ENCODE data around the gene SRSF3. TPM values are rescaled to one million over a fixed set of nuclear protein-coding genes. Genes with fewer than 3 reads are reported as not detected.
A peak's percentile ranks its signal among the peaks of the same experiment; 100 is the strongest.

The SRSF3 gene
- total and polyA plus RNA-seq, 10 donors = 93.8 to 271 (median 194) TPM

DNA sequence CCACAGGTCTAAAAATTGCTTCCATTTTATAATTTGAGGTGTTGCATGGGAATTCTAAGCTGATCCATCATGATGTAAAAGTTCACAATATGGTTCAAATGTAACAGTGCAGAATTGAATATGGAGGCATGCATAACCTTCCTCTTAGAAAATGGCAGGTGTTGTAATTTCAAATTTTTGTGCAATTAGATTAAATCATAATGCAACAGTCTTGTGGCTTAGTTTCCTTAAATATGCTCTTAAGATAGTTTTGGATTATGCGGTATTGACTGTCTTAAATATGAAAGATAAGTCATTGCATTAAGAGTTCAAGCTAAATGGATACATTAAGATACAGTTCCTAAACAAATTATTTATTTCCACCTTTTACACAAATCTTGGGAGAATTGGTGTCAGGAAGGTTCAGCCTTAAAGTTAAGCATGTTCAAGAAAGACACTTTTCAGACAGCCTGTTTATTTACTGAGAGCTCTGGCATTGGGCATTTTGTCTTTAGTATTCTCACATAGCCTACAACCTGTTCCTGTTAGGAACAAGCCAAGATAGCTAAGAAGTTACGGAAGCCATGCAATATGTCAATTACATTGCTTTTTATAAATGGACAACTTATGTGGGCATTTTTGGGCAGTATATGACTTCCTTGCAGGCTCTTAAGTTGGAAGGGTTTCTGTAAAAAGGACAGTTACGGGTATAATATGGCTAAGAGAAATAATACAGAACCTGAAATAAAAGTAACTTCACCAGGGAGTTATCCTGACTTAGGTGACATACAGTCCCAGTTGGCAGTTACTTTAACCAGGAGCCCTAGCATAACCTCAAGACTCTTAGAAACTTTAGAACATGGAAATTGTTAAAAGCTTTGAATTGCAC is 9.3 kb downstream of the SRSF3 start:
- peaks cover 0 to 100% (median 97%) of the 10 kb centered on the region in 6 donors for H3K36me3 ChIP-seq
- 81 to 88% (median 85%) methylated on average over 3 of the region's 3 CpGs for WGBS, 5 donors

DNA sequence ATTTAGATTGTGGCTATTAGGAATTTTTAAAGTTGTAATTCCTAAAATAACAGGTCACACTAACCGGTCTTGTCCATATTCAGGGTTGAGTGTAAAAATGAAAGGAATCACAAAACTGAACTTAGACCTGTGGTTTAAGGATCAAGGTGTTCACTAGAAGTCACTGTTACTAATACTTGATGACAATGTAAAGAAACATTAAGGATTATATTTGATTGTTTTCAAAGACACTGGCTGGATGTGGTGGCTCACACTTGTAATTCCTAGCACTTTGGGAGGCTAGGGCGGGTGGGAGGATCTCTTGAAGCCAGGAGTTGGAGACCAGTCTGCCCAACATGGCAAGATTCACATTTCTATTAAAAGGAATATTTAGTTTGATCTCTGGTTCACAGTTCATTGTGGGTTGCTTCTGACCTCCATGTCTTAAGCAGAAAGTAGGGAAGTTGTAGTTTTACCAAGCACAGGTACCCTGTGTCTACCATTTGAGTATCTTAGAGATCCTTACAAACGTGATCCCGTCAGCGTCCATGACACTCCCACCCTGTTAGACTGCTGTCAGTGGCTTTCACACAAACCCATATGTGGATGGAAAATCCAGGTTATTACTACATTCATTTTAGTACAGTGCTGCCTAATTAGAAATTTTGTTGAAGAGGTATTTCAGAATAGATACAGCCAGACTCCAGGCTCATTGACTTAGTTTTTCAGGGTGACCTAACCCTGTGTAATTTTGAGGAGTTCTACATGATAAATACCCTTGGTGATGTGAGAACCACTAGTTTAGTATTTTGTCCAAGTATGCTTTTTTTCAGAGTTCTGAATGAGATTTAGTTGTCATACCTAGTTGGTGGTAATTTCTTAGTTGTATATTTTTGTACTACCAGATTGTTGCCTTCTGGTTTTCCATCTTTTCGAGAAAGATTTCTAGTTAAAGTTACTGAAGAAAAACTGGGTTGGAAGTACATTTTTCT is 10.2 kb downstream of the SRSF3 start:
- 86 to 91% (median 90%) methylated on average over 6 of the region's 6 CpGs for WGBS, 5 donors
- Histone ChIP-seq H3K4me1 (peaks cover 38 to 100% (median 97%) of the 10 kb centered on the region in 6 donors), H3K27ac (no peak overlapping the region), H3K4me3 (no peak overlapping the region), H3K36me3 (peaks cover 0 to 100% (median 90%) of the 10 kb centered on the region in 6 donors), H3K27me3 (replicated peaks in 1 of 7) (no peaks in the 10 kb centered on the region), H3K9me3 (no peaks in the 10 kb centered on the region)
- TF ChIP-seq POLR2AphosphoS5 (IDR thresholded peaks at IDR 0.05) (peak in 1 of 3 donors; percentile 68), POLR2A (IDR thresholded peaks at IDR 0.05) (no peak)
- TF ChIP-seq, protein P1, sequence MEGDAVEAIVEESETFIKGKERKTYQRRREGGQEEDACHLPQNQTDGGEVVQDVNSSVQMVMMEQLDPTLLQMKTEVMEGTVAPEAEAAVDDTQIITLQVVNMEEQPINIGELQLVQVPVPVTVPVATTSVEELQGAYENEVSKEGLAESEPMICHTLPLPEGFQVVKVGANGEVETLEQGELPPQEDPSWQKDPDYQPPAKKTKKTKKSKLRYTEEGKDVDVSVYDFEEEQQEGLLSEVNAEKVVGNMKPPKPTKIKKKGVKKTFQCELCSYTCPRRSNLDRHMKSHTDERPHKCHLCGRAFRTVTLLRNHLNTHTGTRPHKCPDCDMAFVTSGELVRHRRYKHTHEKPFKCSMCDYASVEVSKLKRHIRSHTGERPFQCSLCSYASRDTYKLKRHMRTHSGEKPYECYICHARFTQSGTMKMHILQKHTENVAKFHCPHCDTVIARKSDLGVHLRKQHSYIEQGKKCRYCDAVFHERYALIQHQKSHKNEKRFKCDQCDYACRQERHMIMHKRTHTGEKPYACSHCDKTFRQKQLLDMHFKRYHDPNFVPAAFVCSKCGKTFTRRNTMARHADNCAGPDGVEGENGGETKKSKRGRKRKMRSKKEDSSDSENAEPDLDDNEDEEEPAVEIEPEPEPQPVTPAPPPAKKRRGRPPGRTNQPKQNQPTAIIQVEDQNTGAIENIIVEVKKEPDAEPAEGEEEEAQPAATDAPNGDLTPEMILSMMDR (IDR thresholded peaks at IDR 0.05 in 8 of 11, conservative IDR thresholded peaks at IDR 0.05 in 3 of 11) = no peak
- no peak for DNase-seq
- intact Hi-C loops (cut with DNase I; ENCODE audit: low total_unique reads) = no loop called here

More for the DNA sequence above, 9.3 kb downstream of the SRSF3 start:
- H3K4me1 ChIP-seq = peaks cover 45 to 100% (median 98%) of the 10 kb centered on the region in 6 donors
- H3K27me3 ChIP-seq (replicated peaks in 1 of 7) = no peaks in the 10 kb centered on the region
- H3K27ac ChIP-seq = no peak overlapping the region
- TF ChIP-seq, protein P1 (IDR thresholded peaks at IDR 0.05 in 8 of 11, conservative IDR thresholded peaks at IDR 0.05 in 3 of 11) = no peak
- TF ChIP-seq POLR2AphosphoS5 (IDR thresholded peaks at IDR 0.05) (no peak), POLR2A (IDR thresholded peaks at IDR 0.05) (no peak)
- no peaks in the 10 kb centered on the region for H3K9me3 ChIP-seq
- intact Hi-C loops (cut with DNase I; ENCODE audit: low total_unique reads) = no loop called here
- no peak overlapping the region for H3K4me3 ChIP-seq
- DNase-seq = no peak

DNA sequence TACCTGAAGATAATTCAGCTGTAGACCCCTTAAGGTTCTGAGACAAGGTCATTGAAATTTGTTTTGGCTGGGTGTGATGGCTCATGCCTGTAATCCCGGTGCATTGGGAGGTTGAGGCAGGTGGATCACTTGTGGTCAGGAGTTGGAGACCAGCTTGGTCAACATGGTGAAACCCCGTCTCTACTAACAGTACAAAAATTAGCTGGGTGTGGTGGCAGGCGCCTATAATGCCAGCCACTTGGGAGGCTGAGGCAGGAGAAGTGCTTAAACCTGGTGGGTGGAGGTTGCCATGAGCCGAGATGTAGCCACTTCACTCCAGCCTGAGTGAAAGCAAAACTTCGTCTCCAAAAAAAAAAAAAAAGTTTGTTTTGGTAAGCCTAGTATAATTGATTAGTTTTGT is 11.0 kb downstream of the SRSF3 start:
- Histone ChIP-seq H3K4me1 (peaks cover 33 to 100% (median 96%) of the 10 kb centered on the region in 6 donors), H3K27me3 (replicated peaks in 1 of 7) (no peaks in the 10 kb centered on the region), H3K9me3 (no peaks in the 10 kb centered on the region), H3K27ac (peak overlapping the region in 2 of 8 donors; percentile 18 to 23), H3K36me3 (peaks cover 0 to 100% (median 86%) of the 10 kb centered on the region in 6 donors), H3K4me3 (no peak overlapping the region)
- TF ChIP-seq, protein P1 (IDR thresholded peaks at IDR 0.05 in 8 of 11, conservative IDR thresholded peaks at IDR 0.05 in 3 of 11) = no peak
- peak in 1 of 3 donors; percentile 68 for TF ChIP-seq POLR2AphosphoS5 (IDR thresholded peaks at IDR 0.05)
- DNase-seq = peak; percentile 20
- 70 to 87% (median 81%) methylated on average over 5 of the region's 5 CpGs for whole genome bisulfite sequencing, 5 donors
- intact Hi-C loops (cut with DNase I; ENCODE audit: low total_unique reads) = no loop called here
